Measurements from ENCODE around the gene BDKRB1.

BDKRB1 gene

DNA sequence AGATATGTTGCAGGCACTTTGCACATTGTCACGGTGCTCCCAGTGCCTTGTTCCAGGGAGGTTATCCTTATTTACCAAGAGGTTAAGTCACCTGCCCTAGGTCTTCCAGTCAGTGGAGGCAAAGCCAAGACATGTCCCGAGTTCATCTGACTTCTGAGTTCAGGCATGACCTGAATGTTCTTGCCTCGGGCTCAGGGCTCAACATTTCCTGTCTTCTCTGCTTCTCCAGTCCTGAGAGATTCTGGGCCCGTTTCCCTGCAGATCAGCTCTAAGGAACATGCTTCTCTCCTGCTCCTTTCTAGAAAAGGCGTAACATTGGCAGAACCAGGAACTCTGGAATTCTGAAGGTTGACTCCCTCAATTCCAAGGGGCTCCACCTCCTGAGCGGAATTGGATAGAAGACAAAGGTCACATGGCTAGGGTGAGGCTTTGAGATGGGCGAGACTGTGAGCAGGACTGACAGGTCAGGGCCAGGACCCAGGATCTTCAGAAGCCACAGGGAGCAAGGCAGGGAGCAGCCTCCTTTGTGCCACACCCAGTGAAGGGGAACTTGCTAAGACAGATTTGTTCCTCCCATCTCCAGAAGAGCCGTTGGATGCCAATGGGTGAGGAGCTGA lies 31.4 kb upstream of the BDKRB1 start:
- Histone ChIP-seq H3K4me1 (ENCODE audit: insufficient read depth, low read length) (no peaks in the 10 kb centered on the region), H2AFZ (ENCODE audit: low read depth, low read length) (no peak overlapping the region), H3K36me3 (ENCODE audit: insufficient read depth, low read length) (no peaks in the 10 kb centered on the region), H3K4me3 (ENCODE audit: low read length) (no peak overlapping the region), H3K9me3 (ENCODE audit: low read length) (peaks cover 3% of the 10 kb centered on the region), H3K27me3 (ENCODE audit: insufficient read depth, low read length) (no peaks in the 10 kb centered on the region)

DNA sequence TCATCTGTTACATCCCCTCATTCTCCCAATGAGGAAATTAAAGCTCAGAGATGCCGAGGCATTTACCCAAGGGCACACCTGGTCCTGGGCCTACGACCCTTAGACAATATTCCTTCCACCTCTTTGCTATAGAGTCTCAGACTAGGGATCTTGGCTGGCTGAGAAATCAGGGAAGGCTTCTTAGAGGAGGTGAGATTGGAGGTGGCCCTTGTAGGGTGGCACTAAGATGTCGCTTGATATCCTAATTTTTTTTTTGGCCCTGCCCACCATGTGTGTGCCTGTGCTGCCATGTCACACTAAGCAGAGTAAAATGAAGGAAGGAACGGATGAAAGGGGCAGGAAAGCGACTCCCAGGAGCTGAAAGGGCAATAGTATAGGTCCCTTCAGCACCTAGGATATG lies 30.8 kb upstream of the BDKRB1 start:
- Histone ChIP-seq H2AFZ (ENCODE audit: low read depth, low read length) (no peak overlapping the region), H3K9me3 (ENCODE audit: low read length) (peaks cover 3% of the 10 kb centered on the region), H3K27me3 (ENCODE audit: insufficient read depth, low read length) (no peaks in the 10 kb centered on the region), H3K4me1 (ENCODE audit: insufficient read depth, low read length) (no peaks in the 10 kb centered on the region), H3K36me3 (ENCODE audit: insufficient read depth, low read length) (no peaks in the 10 kb centered on the region), H3K4me3 (ENCODE audit: low read length) (no peak overlapping the region)

DNA sequence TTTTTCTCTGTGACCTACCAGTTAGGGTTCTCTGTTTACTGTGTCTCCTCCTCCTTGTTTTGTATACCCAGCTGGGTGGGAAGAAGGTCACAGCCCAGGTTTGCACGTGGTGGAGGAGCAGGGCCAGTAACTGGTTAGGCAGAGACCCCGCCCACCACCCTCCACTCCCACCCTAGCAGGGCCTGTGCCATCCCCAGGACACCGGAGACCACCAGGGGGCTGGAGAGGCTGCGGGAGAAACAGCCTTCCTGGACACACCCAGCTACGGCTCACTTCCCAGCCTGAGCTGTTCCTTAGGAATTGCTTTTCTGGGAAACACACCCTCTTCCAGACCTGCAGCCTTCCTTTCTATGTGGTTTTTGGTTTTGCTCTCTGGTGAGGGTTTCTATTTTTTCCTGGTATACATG lies 30.3 kb upstream of the BDKRB1 start:
- Histone ChIP-seq H3K4me1 (ENCODE audit: insufficient read depth, low read length) (no peaks in the 10 kb centered on the region), H2AFZ (ENCODE audit: low read depth, low read length) (no peak overlapping the region), H3K27me3 (ENCODE audit: insufficient read depth, low read length) (no peaks in the 10 kb centered on the region), H3K9me3 (ENCODE audit: low read length) (peaks cover 3% of the 10 kb centered on the region), H3K4me3 (ENCODE audit: low read length) (no peak overlapping the region), H3K36me3 (ENCODE audit: insufficient read depth, low read length) (no peaks in the 10 kb centered on the region)

DNA sequence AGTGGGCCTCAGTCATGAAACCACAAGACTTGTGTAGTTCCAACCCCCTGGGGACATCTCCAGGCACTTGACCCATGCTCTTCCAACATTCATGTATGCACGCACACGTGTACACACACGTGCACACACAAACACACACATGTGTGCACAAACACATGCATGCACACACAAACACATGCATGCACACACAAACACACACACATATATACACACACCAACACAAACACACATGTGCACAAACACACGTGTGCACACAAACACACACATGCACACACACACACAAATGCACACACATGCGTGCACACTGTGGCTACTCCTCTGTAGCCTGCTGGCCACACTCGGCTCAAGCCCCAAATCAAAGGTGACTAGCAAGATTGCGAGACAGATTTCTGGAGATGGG lies 28.6 kb upstream of the BDKRB1 start:
- Histone ChIP-seq H3K27me3 (ENCODE audit: insufficient read depth, low read length) (peaks cover 5% of the 10 kb centered on the region), H3K4me3 (ENCODE audit: low read length) (no peak overlapping the region), H2AFZ (ENCODE audit: low read depth, low read length) (no peak overlapping the region), H3K4me1 (ENCODE audit: insufficient read depth, low read length) (no peaks in the 10 kb centered on the region), H3K36me3 (ENCODE audit: insufficient read depth, low read length) (no peaks in the 10 kb centered on the region), H3K9me3 (ENCODE audit: low read length) (peaks cover 3% of the 10 kb centered on the region)

DNA sequence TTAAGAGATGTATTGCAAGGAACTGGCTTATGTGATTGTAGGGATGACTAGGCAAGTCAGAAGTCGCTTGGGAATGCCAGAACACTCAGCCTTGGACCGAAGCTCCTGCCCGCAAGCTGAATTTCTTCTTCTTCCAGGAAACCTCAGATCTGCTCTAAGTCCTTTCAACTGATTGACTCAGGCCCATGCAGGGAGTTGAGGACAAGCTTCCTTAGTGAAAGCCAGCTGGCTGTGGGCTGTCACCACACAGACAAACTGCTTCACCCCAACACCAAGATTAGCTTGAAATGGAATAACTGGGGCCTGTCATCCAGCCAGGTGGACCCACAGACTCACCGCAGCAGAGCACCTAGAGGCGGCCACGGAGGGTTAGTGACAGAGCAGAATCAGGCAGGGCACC lies 26.7 kb upstream of the BDKRB1 start:
- no peaks in the 10 kb centered on the region for H3K36me3 ChIP-seq (ENCODE audit: insufficient read depth, low read length)
- no peak overlapping the region for H2AFZ ChIP-seq (ENCODE audit: low read depth, low read length)
- no peaks in the 10 kb centered on the region for H3K4me1 ChIP-seq (ENCODE audit: insufficient read depth, low read length)
- peaks cover 5% of the 10 kb centered on the region for H3K27me3 ChIP-seq (ENCODE audit: insufficient read depth, low read length)
- no peak overlapping the region for H3K4me3 ChIP-seq (ENCODE audit: low read length)
- peaks cover 3% of the 10 kb centered on the region for H3K9me3 ChIP-seq (ENCODE audit: low read length)

DNA sequence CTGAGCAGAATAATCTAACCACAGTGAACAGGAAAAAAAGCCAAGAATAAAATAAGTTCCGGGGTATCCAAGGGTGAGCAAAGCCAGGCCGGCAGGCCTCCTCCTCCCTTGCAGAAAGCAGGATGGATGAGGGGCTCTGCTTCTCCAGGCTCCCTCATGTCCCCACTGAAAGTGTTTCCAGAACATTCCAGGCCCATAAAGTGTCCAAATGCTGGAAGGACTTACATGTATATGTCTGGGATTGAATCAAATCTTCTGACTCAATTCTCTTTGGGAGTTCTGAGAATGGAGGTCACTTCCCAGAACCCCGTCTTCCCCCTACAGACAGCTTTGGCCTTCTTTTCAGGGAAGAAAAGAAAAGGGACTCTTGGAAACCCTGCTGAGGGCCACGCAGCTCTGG lies 25.0 kb upstream of the BDKRB1 start:
- Histone ChIP-seq H2AFZ (ENCODE audit: low read depth, low read length) (no peak overlapping the region), H3K36me3 (ENCODE audit: insufficient read depth, low read length) (no peaks in the 10 kb centered on the region), H3K4me3 (ENCODE audit: low read length) (no peak overlapping the region), H3K4me1 (ENCODE audit: insufficient read depth, low read length) (no peaks in the 10 kb centered on the region), H3K9me3 (ENCODE audit: low read length) (peaks cover 3% of the 10 kb centered on the region), H3K27me3 (ENCODE audit: insufficient read depth, low read length) (peaks cover 5% of the 10 kb centered on the region)

DNA sequence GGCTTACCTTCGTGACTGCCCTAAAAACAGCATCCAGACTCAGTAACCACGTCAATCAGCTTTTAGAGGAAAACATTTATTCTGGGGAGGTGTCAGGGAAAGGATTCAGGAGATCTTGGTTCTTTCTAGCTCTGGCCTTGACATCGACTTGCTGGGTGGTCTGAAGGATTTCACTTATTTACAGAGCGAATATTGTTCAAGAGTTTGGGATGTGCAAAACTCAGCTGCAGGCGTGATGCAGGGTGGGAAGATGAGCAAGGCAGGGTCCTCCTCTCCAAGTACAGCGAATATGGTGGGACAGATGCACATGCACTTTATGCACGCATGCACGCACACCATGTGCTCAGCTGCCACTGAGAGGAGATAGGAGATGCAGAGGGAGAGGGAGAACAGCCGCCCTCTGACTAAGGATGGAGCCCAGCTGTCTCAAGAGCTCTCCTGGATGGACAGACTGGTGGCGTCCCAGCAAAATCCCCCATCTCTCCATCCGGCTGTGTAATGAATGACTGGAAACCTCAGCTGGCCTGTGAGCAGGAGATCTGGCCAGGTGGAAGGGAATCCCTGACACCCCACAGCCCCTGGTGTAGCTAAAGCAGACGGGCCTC lies 24.4 kb upstream of the BDKRB1 start:
- Histone ChIP-seq H3K36me3 (ENCODE audit: insufficient read depth, low read length) (no peaks in the 10 kb centered on the region), H3K4me3 (ENCODE audit: low read length) (no peak overlapping the region), H2AFZ (ENCODE audit: low read depth, low read length) (no peak overlapping the region), H3K4me1 (ENCODE audit: insufficient read depth, low read length) (no peaks in the 10 kb centered on the region), H3K27me3 (ENCODE audit: insufficient read depth, low read length) (peaks cover 8% of the 10 kb centered on the region), H3K9me3 (ENCODE audit: low read length) (peaks cover 3% of the 10 kb centered on the region)

DNA sequence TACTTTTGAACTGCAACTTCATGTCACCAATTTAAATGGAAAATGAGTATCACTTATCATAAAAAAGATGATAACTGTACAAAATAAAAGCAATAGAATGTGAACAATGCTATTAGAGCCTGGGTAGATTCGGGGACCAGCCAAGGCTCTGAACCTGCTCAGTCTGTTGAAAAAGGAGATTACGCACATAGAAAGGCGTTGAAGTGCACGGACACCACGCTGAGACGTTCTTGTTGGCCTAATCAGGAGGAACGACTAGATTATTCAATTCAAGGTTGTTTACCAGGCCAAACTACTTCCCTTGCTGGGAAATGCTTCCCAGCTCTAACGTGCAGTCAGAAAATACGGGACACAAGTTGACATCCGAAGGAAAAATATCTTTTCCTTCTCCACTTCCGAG lies 23.5 kb upstream of the BDKRB1 start:
- no peak overlapping the region for H2AFZ ChIP-seq (ENCODE audit: low read depth, low read length)
- H3K36me3 ChIP-seq (ENCODE audit: insufficient read depth, low read length) = no peaks in the 10 kb centered on the region
- H3K27me3 ChIP-seq (ENCODE audit: insufficient read depth, low read length) = peaks cover 8% of the 10 kb centered on the region

DNA sequence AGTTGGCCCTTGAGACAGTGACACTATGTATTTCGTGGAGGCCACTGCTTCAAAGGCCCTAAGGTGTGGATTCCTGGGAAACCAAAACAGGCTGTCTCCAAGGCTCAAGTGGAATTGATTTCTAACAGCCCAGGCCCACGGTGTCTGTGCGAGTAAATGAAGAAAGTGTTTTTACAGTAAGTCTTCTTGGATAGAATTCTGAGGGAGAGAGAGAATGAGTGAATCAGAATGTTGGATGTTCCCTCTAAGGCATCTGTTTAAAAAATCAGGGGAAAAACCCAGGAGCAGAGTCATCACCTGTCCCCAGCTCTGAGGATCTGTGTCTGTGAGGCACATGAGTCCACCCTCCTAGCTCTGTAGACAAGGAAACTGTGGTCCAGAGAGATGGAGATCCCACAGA lies 22.3 kb upstream of the BDKRB1 start:
- Histone ChIP-seq H3K4me1 (ENCODE audit: insufficient read depth, low read length) (no peaks in the 10 kb centered on the region), H2AFZ (ENCODE audit: low read depth, low read length) (no peak overlapping the region), H3K9me3 (ENCODE audit: low read length) (no peaks in the 10 kb centered on the region), H3K36me3 (ENCODE audit: insufficient read depth, low read length) (no peaks in the 10 kb centered on the region), H3K27me3 (ENCODE audit: insufficient read depth, low read length) (peaks cover 8% of the 10 kb centered on the region), H3K4me3 (ENCODE audit: low read length) (no peak overlapping the region)

More for the DNA sequence above, 23.5 kb upstream of the BDKRB1 start:
- no peak overlapping the region for H3K4me3 ChIP-seq (ENCODE audit: low read length)
- peaks cover 3% of the 10 kb centered on the region for H3K9me3 ChIP-seq (ENCODE audit: low read length)
- H3K4me1 ChIP-seq (ENCODE audit: insufficient read depth, low read length) = no peaks in the 10 kb centered on the region

DNA sequence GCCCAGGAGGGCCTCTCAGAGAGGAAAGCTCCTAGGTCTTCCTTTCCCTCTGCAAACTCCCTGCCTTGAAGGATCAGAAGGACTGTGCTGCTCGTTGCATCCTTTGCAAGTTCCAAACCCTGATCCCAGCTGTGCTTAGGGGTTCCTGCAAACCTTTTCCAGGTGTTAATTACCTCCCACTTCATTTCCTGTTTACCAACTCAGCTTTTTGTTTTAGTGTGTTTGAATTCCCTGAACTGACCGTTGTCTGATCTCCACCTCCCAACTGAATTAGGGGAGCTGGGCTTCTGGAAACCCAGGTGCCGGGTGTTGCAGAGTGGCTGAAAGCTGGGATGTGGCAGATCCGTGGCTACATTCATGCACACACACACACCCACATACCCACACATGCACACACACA lies 20.6 kb upstream of the BDKRB1 start:
- H2AFZ ChIP-seq (ENCODE audit: low read depth, low read length) = no peak overlapping the region
- peaks cover 8% of the 10 kb centered on the region for H3K27me3 ChIP-seq (ENCODE audit: insufficient read depth, low read length)
- no peaks in the 10 kb centered on the region for H3K4me1 ChIP-seq (ENCODE audit: insufficient read depth, low read length)
- H3K36me3 ChIP-seq (ENCODE audit: insufficient read depth, low read length) = no peaks in the 10 kb centered on the region
- no peak overlapping the region for H3K4me3 ChIP-seq (ENCODE audit: low read length)
- H3K9me3 ChIP-seq (ENCODE audit: low read length) = no peaks in the 10 kb centered on the region

DNA sequence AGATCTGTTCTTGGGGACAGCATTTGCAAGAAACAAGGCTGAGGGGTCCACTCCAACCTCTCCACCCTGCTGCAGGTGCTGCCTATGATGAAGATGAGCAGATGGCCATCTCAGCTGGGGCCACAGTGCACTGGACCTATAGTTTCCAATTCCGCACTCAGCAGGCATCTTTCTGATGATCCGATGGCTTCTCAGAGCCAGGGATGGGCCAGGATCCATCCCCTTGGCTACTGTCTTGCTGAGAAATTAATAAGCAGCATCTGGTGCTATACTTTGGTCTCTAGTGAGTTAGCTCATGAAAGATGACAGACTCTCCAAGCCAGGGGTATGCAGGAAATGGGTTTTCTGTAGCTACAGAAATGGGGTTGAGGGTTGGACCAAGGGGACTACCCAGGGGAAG lies 18.4 kb upstream of the BDKRB1 start:
- Histone ChIP-seq H3K9me3 (ENCODE audit: low read length) (no peaks in the 10 kb centered on the region), H2AFZ (ENCODE audit: low read depth, low read length) (no peak overlapping the region)

DNA sequence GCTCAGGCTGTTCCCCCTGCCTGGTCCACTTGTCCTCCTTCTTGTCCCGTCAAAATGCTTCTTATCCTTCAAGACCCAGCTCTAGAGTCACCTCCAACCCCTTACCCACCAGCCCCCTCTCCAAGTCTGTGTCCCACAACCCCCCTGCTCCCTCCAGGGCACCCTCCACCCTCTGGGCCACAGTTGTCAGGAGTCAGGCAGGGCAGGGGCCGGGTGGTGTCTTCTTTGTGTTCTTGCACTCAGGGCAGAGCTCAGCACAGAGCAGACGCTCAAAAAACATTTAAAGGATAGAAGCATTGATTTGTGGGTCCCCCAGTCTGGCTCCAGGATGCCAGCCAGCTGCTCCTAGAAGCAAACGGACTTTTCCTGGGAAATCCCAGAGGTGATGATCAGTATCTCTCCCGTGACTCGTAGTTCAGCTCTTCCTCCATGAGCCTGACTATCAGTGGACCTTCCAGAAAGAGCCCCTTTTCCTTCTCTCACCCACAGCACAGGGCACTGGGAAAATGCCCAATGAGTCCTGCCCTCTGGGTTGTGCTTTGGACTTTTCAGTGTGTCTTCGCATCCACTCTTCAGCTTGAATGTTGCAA lies 17.2 kb upstream of the BDKRB1 start:
- H3K4me1 ChIP-seq (ENCODE audit: insufficient read depth, low read length) = no peaks in the 10 kb centered on the region
- H3K27me3 ChIP-seq (ENCODE audit: insufficient read depth, low read length) = peaks cover 3% of the 10 kb centered on the region
- H2AFZ ChIP-seq (ENCODE audit: low read depth, low read length) = no peak overlapping the region
- H3K36me3 ChIP-seq (ENCODE audit: insufficient read depth, low read length) = no peaks in the 10 kb centered on the region
- no peaks in the 10 kb centered on the region for H3K9me3 ChIP-seq (ENCODE audit: low read length)
- H3K4me3 ChIP-seq (ENCODE audit: low read length) = no peak overlapping the region

More for the DNA sequence above, 18.4 kb upstream of the BDKRB1 start:
- Histone ChIP-seq H3K27me3 (ENCODE audit: insufficient read depth, low read length) (peaks cover 3% of the 10 kb centered on the region), H3K36me3 (ENCODE audit: insufficient read depth, low read length) (no peaks in the 10 kb centered on the region), H3K4me3 (ENCODE audit: low read length) (no peak overlapping the region), H3K4me1 (ENCODE audit: insufficient read depth, low read length) (no peaks in the 10 kb centered on the region)

DNA sequence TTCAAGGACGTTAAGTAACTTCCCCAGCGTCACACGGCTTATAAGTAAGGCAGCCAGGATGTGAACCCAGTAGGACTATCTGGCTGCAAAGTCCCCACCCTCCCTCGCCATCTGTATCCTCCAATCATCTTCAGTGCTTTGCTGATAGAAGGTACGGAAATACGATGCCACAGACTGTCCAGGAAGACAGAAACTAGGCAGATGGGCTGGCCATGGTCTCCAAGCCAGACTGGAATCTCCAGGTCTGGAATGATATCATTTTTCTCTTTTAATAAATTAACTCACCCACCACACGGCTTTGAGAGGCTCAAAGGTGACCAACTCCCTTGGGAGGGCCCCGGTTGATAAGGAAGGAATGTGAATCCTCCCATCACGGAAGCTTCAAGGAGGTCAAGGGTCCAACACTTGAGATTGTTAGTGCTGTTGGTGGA lies 16.3 kb upstream of the BDKRB1 start:
- no peaks in the 10 kb centered on the region for H3K9me3 ChIP-seq (ENCODE audit: low read length)
- H2AFZ ChIP-seq (ENCODE audit: low read depth, low read length) = no peak overlapping the region
- H3K27me3 ChIP-seq (ENCODE audit: insufficient read depth, low read length) = peaks cover 3% of the 10 kb centered on the region
- no peaks in the 10 kb centered on the region for H3K36me3 ChIP-seq (ENCODE audit: insufficient read depth, low read length)
- H3K4me3 ChIP-seq (ENCODE audit: low read length) = no peak overlapping the region
- H3K4me1 ChIP-seq (ENCODE audit: insufficient read depth, low read length) = no peaks in the 10 kb centered on the region

Data from neuron (in vitro differentiated cells).